Heart left ventricle (tissue), 13 donors: ENCODE data around the gene MYO1G.

Experiments used
- POLR2A ChIP-seq, 2 donors: fragments of 450-650 bp; IDR thresholded peaks; one replicate each; pipeline ENCODE4 v1.6.1; 2017; ENCODE audit warnings: antibody characterized with exemption in 2 of 2, mild to moderate bottlenecking in 2 of 2, moderate library complexity in 2 of 2
- TF ChIP-seq, protein P1 (sequence below), 12 donors: fragments of 200-600 bp; sonication (generic) in 4 of 12; IDR thresholded peaks; one replicate each; pipeline versions ENCODE4 v1.5.0 to v1.8.0; 2018 to 2022; ENCODE audit warnings: antibody characterized with exemption in 12 of 12, mild to moderate bottlenecking in 5 of 12
- donor health status: ischemic (EF 13 %, LVEDD 7.1; RV severe dilation, severe dysfunction).
- donor health status: DM: no; HTN: yes; CAD: no.
- donor health status: DM: no; HTN: no; CAD: no.
- donor health status: ischemic (EF 25% LVEDD 6.9; RV normal size, moderate dysfunction).
- donor health status: ischemic (EF 25% LVEDD 5.7; RV mildly dilated, moderate dysfunction).
- donor health status: ischemic (EF 35%, LVEDD 5.7; RV mildly dilated, moderate dysfunction).
- donor health status: nonischemic (EF 11% LVEDD 7.7; RV severe dilation, severe dysfunction).
- donor health status: DM: yes; HTN: yes; CAD: no.
- donor health status: PGD.
- donor health status: ischemic (EF 29% LVEDD 5.4; RV normal size, mild dysfunction).
- donor health status: nonischemic (EF 23%, LVEDD 6.1; RV moderate dilation, normal function).

DNA sequence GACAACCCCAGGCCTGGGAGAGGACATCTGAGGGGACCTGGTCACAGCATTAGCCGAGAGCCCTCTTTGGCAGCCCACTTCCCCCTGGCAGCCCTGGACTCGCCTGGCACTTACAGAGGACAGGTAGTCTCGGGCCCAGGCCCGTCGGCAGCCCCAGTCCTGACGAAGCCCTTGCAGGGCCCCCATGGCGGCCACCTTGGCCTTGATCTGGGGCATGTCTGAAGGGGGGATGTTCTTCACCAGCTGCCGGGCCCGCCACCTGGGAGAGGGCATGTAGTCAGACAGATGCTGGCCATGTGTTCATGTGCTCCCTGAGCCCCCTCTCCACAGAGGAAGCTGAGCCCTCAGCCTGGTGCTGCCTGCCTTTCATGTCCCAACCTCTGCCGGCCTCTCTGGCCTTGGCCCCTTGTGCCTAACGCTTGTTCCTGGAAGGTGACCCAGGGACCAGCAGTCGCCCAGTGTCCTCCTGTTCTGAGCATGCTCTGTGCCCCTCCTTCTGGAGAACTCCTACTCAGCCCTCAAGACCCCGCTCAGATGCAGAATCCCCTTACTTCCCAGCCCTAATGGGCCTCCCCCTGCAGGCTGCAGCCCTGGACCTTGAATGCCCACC lies 13.9 kb downstream of the MYO1G start:
- TF ChIP-seq, protein P1, sequence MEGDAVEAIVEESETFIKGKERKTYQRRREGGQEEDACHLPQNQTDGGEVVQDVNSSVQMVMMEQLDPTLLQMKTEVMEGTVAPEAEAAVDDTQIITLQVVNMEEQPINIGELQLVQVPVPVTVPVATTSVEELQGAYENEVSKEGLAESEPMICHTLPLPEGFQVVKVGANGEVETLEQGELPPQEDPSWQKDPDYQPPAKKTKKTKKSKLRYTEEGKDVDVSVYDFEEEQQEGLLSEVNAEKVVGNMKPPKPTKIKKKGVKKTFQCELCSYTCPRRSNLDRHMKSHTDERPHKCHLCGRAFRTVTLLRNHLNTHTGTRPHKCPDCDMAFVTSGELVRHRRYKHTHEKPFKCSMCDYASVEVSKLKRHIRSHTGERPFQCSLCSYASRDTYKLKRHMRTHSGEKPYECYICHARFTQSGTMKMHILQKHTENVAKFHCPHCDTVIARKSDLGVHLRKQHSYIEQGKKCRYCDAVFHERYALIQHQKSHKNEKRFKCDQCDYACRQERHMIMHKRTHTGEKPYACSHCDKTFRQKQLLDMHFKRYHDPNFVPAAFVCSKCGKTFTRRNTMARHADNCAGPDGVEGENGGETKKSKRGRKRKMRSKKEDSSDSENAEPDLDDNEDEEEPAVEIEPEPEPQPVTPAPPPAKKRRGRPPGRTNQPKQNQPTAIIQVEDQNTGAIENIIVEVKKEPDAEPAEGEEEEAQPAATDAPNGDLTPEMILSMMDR (IDR thresholded peaks at IDR 0.05): no peak
- no peak for TF ChIP-seq POLR2A (IDR thresholded peaks at IDR 0.05)
